HEK293 (cell line): ENCODE measurements around the gene CCDC120.

Experiments used
- IKZF3 ChIP-seq: fragments of 450-650 bp; IDR thresholded peaks from 2 replicates; pipeline ENCODE4 v1.5.0; 2018; ENCODE audit warnings: missing biosample characterization, mild to moderate bottlenecking, missing genetic modification characterization, moderate library complexity
- KLF1 ChIP-seq: fragments of 450-650 bp; formaldehyde crosslinking; IDR thresholded peaks from 2 replicates; pipeline ENCODE4 v1.5.1; 2016; ENCODE audit warnings: missing biosample characterization, missing genetic modification characterization
- KLF16 ChIP-seq: fragments of 450-650 bp; formaldehyde crosslinking; IDR thresholded peaks from 2 replicates; pipeline ENCODE4 v1.5.1; 2017; ENCODE audit warnings: missing biosample characterization, missing genetic modification characterization
- PRDM4 ChIP-seq: fragments of 450-650 bp; formaldehyde crosslinking; IDR thresholded peaks from 2 replicates; pipeline ENCODE4 v1.5.1; 2017; ENCODE audit warnings: missing biosample characterization, missing genetic modification characterization
- REST ChIP-seq: fragments of 450-650 bp; formaldehyde crosslinking; IDR thresholded peaks from 2 replicates; pipeline ENCODE4 v1.5.1; 2016; ENCODE audit warnings: missing biosample characterization, missing genetic modification characterization
- ZBTB1 ChIP-seq: fragments of 450-650 bp; formaldehyde crosslinking; IDR thresholded peaks from 2 replicates; pipeline ENCODE4 v1.5.1; 2016; ENCODE audit warnings: missing biosample characterization, missing genetic modification characterization
- ZFP41 ChIP-seq: fragments of 450-650 bp; formaldehyde crosslinking; IDR thresholded peaks from 2 replicates; pipeline ENCODE4 v1.5.1; 2016; ENCODE audit warnings: missing biosample characterization, missing genetic modification characterization, borderline replicate concordance
- ZNF140 ChIP-seq: fragments of 450-650 bp; formaldehyde crosslinking; IDR thresholded peaks from 2 replicates; pipeline ENCODE4 v1.5.1; 2016; ENCODE audit warnings: missing biosample characterization, missing genetic modification characterization
- ZNF175 ChIP-seq: fragments of 450-650 bp; formaldehyde crosslinking; IDR thresholded peaks from 2 replicates; pipeline ENCODE4 v1.5.1; 2016; ENCODE audit warnings: missing biosample characterization, missing genetic modification characterization
- ZNF2 ChIP-seq: fragments of 450-650 bp; formaldehyde crosslinking; IDR thresholded peaks from 2 replicates; pipeline ENCODE4 v1.5.1; 2016; ENCODE audit warnings: missing biosample characterization, missing genetic modification characterization
- ZNF211 ChIP-seq: fragments of 450-650 bp; formaldehyde crosslinking; IDR thresholded peaks from 2 replicates; pipeline ENCODE4 v1.5.1; 2016; ENCODE audit warnings: low read depth, missing biosample characterization, missing genetic modification characterization
- ZNF214 ChIP-seq: fragments of 450-650 bp; formaldehyde crosslinking; IDR thresholded peaks from 2 replicates; pipeline ENCODE4 v1.5.1; 2017; ENCODE audit warnings: missing biosample characterization, mild to moderate bottlenecking, missing genetic modification characterization, borderline replicate concordance
- ZNF280C ChIP-seq: fragments of 450-650 bp; formaldehyde crosslinking; IDR thresholded peaks from 2 replicates; pipeline ENCODE4 v1.5.1; 2016; ENCODE audit warnings: missing biosample characterization, missing genetic modification characterization
- ZNF292 ChIP-seq: fragments of 450-650 bp; formaldehyde crosslinking; IDR thresholded peaks from 2 replicates; pipeline ENCODE4 v1.5.1; 2016; ENCODE audit warnings: low read depth, missing biosample characterization, missing genetic modification characterization, borderline replicate concordance
- ZNF302 ChIP-seq: fragments of 450-650 bp; formaldehyde crosslinking; IDR thresholded peaks from 2 replicates; pipeline ENCODE4 v1.5.1; 2016; ENCODE audit warnings: missing biosample characterization, missing genetic modification characterization, low read depth
- ZNF488 ChIP-seq: fragments of 450-650 bp; formaldehyde crosslinking; IDR thresholded peaks from 2 replicates; pipeline ENCODE4 v1.5.1; 2016; ENCODE audit warnings: missing biosample characterization, missing genetic modification characterization
- ZNF514 ChIP-seq: fragments of 450-650 bp; formaldehyde crosslinking; IDR thresholded peaks from 2 replicates; pipeline ENCODE4 v1.5.1; 2016; ENCODE audit warnings: missing biosample characterization, missing genetic modification characterization
- ZNF521 ChIP-seq: fragments of 450-650 bp; formaldehyde crosslinking; IDR thresholded peaks from 2 replicates; pipeline ENCODE4 v1.5.1; 2017; ENCODE audit warnings: missing biosample characterization, mild to moderate bottlenecking, missing genetic modification characterization
- ZNF544 ChIP-seq: fragments of 450-650 bp; formaldehyde crosslinking; IDR thresholded peaks from 2 replicates; pipeline ENCODE4 v1.5.0; 2017; ENCODE audit warnings: missing biosample characterization, missing genetic modification characterization
- ZNF561 ChIP-seq: fragments of 450-650 bp; IDR thresholded peaks from 2 replicates; pipeline ENCODE4 v1.5.1; 2018; ENCODE audit warnings: missing biosample characterization, missing genetic modification characterization, borderline replicate concordance
- ZNF596 ChIP-seq: fragments of 450-650 bp; IDR thresholded peaks from 2 replicates; pipeline ENCODE4 v1.5.0; 2018; ENCODE audit warnings: missing biosample characterization, mild to moderate bottlenecking, missing genetic modification characterization, moderate library complexity
- ZNF610 ChIP-seq: fragments of 450-650 bp; formaldehyde crosslinking; IDR thresholded peaks from 2 replicates; pipeline ENCODE4 v1.5.1; 2016; ENCODE audit warnings: missing biosample characterization, missing genetic modification characterization, borderline replicate concordance
- ZNF629 ChIP-seq: fragments of 450-650 bp; formaldehyde crosslinking; IDR thresholded peaks from 2 replicates; pipeline ENCODE4 v1.5.1; 2017; ENCODE audit warnings: missing biosample characterization, missing genetic modification characterization
- ZNF660 ChIP-seq: fragments of 450-650 bp; IDR thresholded peaks from 2 replicates; pipeline ENCODE4 v1.5.1; 2018; ENCODE audit warnings: missing biosample characterization, mild to moderate bottlenecking, missing genetic modification characterization
- ZNF692 ChIP-seq: fragments of 450-650 bp; formaldehyde crosslinking; IDR thresholded peaks from 2 replicates; pipeline ENCODE4 v1.5.1; 2016; ENCODE audit warnings: missing biosample characterization, missing genetic modification characterization
- ZNF768 ChIP-seq: fragments of 450-650 bp; formaldehyde crosslinking; IDR thresholded peaks from 2 replicates; pipeline ENCODE4 v1.5.1; 2018; ENCODE audit warnings: missing biosample characterization, mild to moderate bottlenecking, missing genetic modification characterization
- ZSCAN18 ChIP-seq: fragments of 450-650 bp; formaldehyde crosslinking; IDR thresholded peaks from 2 replicates; pipeline ENCODE4 v1.5.1; 2016; ENCODE audit warnings: missing biosample characterization, missing genetic modification characterization

CCDC120 gene

GRCh38 chrX:49100704-49101628 is 42.2 kb downstream of the CCDC120 start (continued):
- TF ChIP-seq ZNF211 (tag by site-specific recombination) (no peak), ZNF768 (tag by site-specific recombination) (no peak), ZNF302 (tag by site-specific recombination) (no peak), KLF1 (peak; percentile 58), ZBTB1 (tag by site-specific recombination) (no peak), ZNF280C (tag by site-specific recombination) (no peak), ZNF521 (no peak), ZNF175 (tag by site-specific recombination) (no peak), ZNF692 (peak; percentile 22; the same call in 1 of the 2 replicates), ZNF629 (tag by site-specific recombination) (no peak), REST (tag by site-specific recombination) (no peak), ZNF514 (no peak), ZNF2 (tag by site-specific recombination) (0 out of 2 replicates have a peak, but pooled peaks have one; percentile 21), ZSCAN18 (no peak), IKZF3 (tag by site-specific recombination) (no peak), PRDM4 (tag by site-specific recombination) (no peak), ZNF561 (tag by site-specific recombination) (no peak; the same call in 1 of the 2 replicates), ZNF610 (tag by site-specific recombination) (no peak), ZNF660 (tag by site-specific recombination) (no peak), ZNF544 (no peak), ZNF140 (tag by site-specific recombination) (no peak), ZNF214 (tag by site-specific recombination) (no peak), ZNF488 (no peak), ZFP41 (tag by site-specific recombination) (no peak), KLF16 (tag by site-specific recombination) (0 out of 2 replicates have a peak, but pooled peaks have one; percentile 20), ZNF292 (tag by site-specific recombination) (no peak), ZNF596 (tag by site-specific recombination) (no peak)
